Measurements from ENCODE around the gene STXBP2. TPM values are rescaled to one million over a fixed set of nuclear protein-coding genes. Genes with fewer than 3 reads are reported as not detected.

The STXBP2 gene
- total RNA-seq, 1 experiment from 2014 or later = 92.5 TPM

GRCh38 chr19:7691497-7691896 is 54.6 kb downstream of the STXBP2 start:
- no peaks in the 10 kb centered on the region for H3K9me3 Mint-ChIP-seq
- H3K27me3 Mint-ChIP-seq (ENCODE audit: low read depth) = peaks cover 19% of the 10 kb centered on the region
- H3K27ac Mint-ChIP-seq = no peak overlapping the region

More at GRCh38 chr19:7691497-7691896, 54.6 kb downstream of the STXBP2 start:
- no peak overlapping the region for H3K14ac ChIP-seq (ENCODE audit: insufficient read depth, low read length)
- no peaks in the 10 kb centered on the region for H3K9me3 ChIP-seq (ENCODE audit: control insufficient read depth, low read depth, low read length)
- no peak overlapping the region for H3K18ac ChIP-seq (ENCODE audit: insufficient read length, low read depth, low read length)
- H3K23ac ChIP-seq (ENCODE audit: insufficient read length, low read depth, low read length) = no peak overlapping the region
- peaks cover 2% of the 10 kb centered on the region for H4K20me1 ChIP-seq (ENCODE audit: control insufficient read depth, insufficient read depth, insufficient read length)
- no peak overlapping the region for H2BK20ac ChIP-seq (ENCODE audit: low read depth, low read length, poor library complexity, severe bottlenecking)
- H2BK12ac ChIP-seq (ENCODE audit: insufficient read length, low read depth, low read length) = no peak overlapping the region
- H2BK120ac ChIP-seq (ENCODE audit: low read depth, low read length, poor library complexity, severe bottlenecking) = no peak overlapping the region
- no peak overlapping the region for H2BK15ac ChIP-seq (ENCODE audit: low read depth, low read length)
- no peak overlapping the region for H2AK5ac ChIP-seq (ENCODE audit: insufficient read length, low read length)
- H3K27me3 ChIP-seq (ENCODE audit: insufficient read depth, low read length) = no peaks in the 10 kb centered on the region
- no peak overlapping the region for H3K27ac ChIP-seq (ENCODE audit: insufficient read length, low read depth, low read length)
- H3K36me3 Mint-ChIP-seq (ENCODE audit: insufficient read depth in 1 of 3, low read depth in 3 of 3) = no peaks in the 10 kb centered on the region
- H2AFZ ChIP-seq (ENCODE audit: low read length) = no peak overlapping the region
- no peak overlapping the region for H3K9ac ChIP-seq (ENCODE audit: extremely low read depth, insufficient read length, low read length)
- H3K4me2 ChIP-seq (ENCODE audit: insufficient read depth, insufficient read length, low read length) = no peak overlapping the region
- H4K91ac ChIP-seq (ENCODE audit: insufficient read length, low read depth, low read length) = no peak overlapping the region
- no peak overlapping the region for H3K56ac ChIP-seq (ENCODE audit: insufficient read length, low read depth, low read length)
- no peak overlapping the region for H4K8ac ChIP-seq (replicated peaks; ENCODE audit: insufficient read length, low read depth, low read length)
- H3K79me2 ChIP-seq (ENCODE audit: insufficient read depth, low read length) = no peaks in the 10 kb centered on the region
- no peak for TF ChIP-seq CTCF (conservative IDR thresholded peaks at IDR 0.05)
- H4K5ac ChIP-seq (ENCODE audit: insufficient read length, low read depth, low read length) = no peak overlapping the region
- no peaks in the 10 kb centered on the region for H3K79me1 ChIP-seq (ENCODE audit: insufficient read depth, low read depth, low read length, poor library complexity, severe bottlenecking)
- H3K4me1 ChIP-seq (ENCODE audit: insufficient read depth, low read length) = no peaks in the 10 kb centered on the region
- H2BK5ac ChIP-seq (ENCODE audit: insufficient read length, low read length) = no peak overlapping the region
- H3K23me2 ChIP-seq (ENCODE audit: insufficient read length, low read depth, low read length, poor library complexity, severe bottlenecking) = no peaks in the 10 kb centered on the region
- H3K4me1 Mint-ChIP-seq = peaks cover 0 to under 1% of the 10 kb centered on the region in 2 experiments; a peak in 1 of 4 replicates
- DNase-seq = no peak
- no peak overlapping the region for H3K4ac ChIP-seq (ENCODE audit: low read depth, low read length)
- no peak overlapping the region for H3T11ph ChIP-seq (ENCODE audit: low read length)
- H3K4me3 Mint-ChIP-seq = no peak overlapping the region
